ENCODE results near the gene GBE1.

- TF ChIP-seq TCF12 (IDR thresholded peaks at IDR 0.05; ENCODE audit: low read depth, low read length) = no peak
- no peak for TF ChIP-seq CTCF (IDR thresholded peaks at IDR 0.05 in 2 of 3, conservative IDR thresholded peaks at IDR 0.05 in 1 of 3; ENCODE audit: control insufficient read depth in 2 of 3, extremely low read depth in 1 of 3, insufficient read depth in 1 of 3, low read depth in 3 of 3, low read length in 3 of 3)
- TF ChIP-seq SUPT20H (IDR thresholded peaks at IDR 0.05; ENCODE audit: borderline replicate concordance, control insufficient read depth, low read depth, low read length) = no peak
- TF ChIP-seq EZH2 (IDR thresholded peaks at IDR 0.05; ENCODE audit: borderline replicate concordance, control insufficient read depth, low read depth, low read length) = no peak
- TF ChIP-seq RB1 (IDR thresholded peaks at IDR 0.05; ENCODE audit: borderline replicate concordance) = no peak
- TF ChIP-seq SREBF1 (IDR thresholded peaks at IDR 0.05; ENCODE audit: low read length) = no peak
- TF ChIP-seq PBX3 (IDR thresholded peaks at IDR 0.05; ENCODE audit: insufficient replicate concordance, low read depth, low read length) = no peak
- no peak for TF ChIP-seq USF2 (IDR thresholded peaks at IDR 0.05; ENCODE audit: borderline replicate concordance, low read depth, low read length)
- TF ChIP-seq EGR1 (IDR thresholded peaks at IDR 0.05; ENCODE audit: borderline replicate concordance in 1 of 2, low read depth in 2 of 2, low read length in 2 of 2) = no peak
- TF ChIP-seq POLR2A (IDR thresholded peaks at IDR 0.05; ENCODE audit: low read depth, low read length) = no peak
- no peak for TF ChIP-seq ZNF274 (IDR thresholded peaks at IDR 0.05; ENCODE audit: insufficient read depth, insufficient read length)
- TF ChIP-seq GABPA (IDR thresholded peaks at IDR 0.05; ENCODE audit: low read depth) = no peak
- TF ChIP-seq SMC3 (IDR thresholded peaks at IDR 0.05; ENCODE audit: borderline replicate concordance, low read length) = no peak
Observed at GRCh38 chr3:81485444-81485865, 276.0 kb downstream of the GBE1 start.
